Hepatocyte (in vitro differentiated cells): ENCODE measurements around the gene OTOP3.
"Not testable (repeated sequence)": the region's sequence is repeated elsewhere in the genome, so short reads cannot be mapped to it uniquely, and the experiment has no call there.

Experiments used
- CTCF ChIP-seq: fragments of 200-600 bp; sonication (generic); IDR thresholded peaks from 2 replicates; pipeline ENCODE4 v1.5.1; 2016; ENCODE audit warnings: antibody characterized with exemption, mild to moderate bottlenecking; ENCODE audit not compliant: poor library complexity
- EZH2 ChIP-seq: fragments of 200-600 bp; sonication (generic); IDR thresholded peaks from 2 replicates; pipeline ENCODE4 v1.6.1; 2016; ENCODE audit warnings: antibody characterized with exemption, mild to moderate bottlenecking, borderline replicate concordance
- EZH2phosphoT487 ChIP-seq: fragments of 200-600 bp; sonication (generic); IDR thresholded peaks from one replicate; pipeline ENCODE4 v1.6.1; 2018; ENCODE audit warnings: antibody characterized with exemption, mild to moderate bottlenecking, low read depth, moderate library complexity; ENCODE audit not compliant: unreplicated experiment, severe bottlenecking

- not testable (repeated sequence) for TF ChIP-seq CTCF, EZH2, EZH2phosphoT487
These were observed 29.4 kb upstream of the OTOP3 start for GRCh38 chr17:74906214-74906793.
